Measurements from ENCODE around the gene ACTRT2. TPM values are rescaled to one million over a fixed set of nuclear protein-coding genes. Genes with fewer than 3 reads are reported as not detected.
A peak's percentile ranks its signal among the peaks of the same experiment; 100 is the strongest.

ACTRT2 gene
- total RNA-seq, 3 donors from 2014 or later: not detected

DNA sequence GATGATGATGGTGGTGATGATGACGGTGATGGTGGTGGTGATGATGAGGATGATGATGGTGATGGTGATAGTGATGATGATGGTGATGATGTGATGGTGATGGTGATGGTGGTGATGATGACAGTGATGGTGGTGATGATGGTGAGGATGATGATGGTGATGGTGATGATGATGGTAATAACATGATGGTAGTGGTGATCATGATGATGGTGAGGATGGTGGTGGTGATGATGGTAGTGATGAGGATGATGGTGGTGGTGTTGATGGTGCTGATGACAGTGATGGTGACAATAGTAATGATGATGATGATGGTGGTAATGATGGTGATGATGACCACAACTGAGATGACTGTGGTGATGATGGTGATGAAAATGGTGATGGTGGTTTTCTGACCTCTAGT lies 4.9 kb downstream of the ACTRT2 start:
- Mint-ChIP-seq H3K9me3 (no peaks in the 10 kb centered on the region), H3K4me1 (ENCODE audit: low read depth) (no peaks in the 10 kb centered on the region), H3K4me3 (no peak overlapping the region), H3K27me3 (ENCODE audit: low read depth) (peaks cover 2% of the 10 kb centered on the region), H3K36me3 (ENCODE audit: insufficient read depth) (no peaks in the 10 kb centered on the region)
- DNase-seq: no peak
- ATAC-seq: no peak

DNA sequence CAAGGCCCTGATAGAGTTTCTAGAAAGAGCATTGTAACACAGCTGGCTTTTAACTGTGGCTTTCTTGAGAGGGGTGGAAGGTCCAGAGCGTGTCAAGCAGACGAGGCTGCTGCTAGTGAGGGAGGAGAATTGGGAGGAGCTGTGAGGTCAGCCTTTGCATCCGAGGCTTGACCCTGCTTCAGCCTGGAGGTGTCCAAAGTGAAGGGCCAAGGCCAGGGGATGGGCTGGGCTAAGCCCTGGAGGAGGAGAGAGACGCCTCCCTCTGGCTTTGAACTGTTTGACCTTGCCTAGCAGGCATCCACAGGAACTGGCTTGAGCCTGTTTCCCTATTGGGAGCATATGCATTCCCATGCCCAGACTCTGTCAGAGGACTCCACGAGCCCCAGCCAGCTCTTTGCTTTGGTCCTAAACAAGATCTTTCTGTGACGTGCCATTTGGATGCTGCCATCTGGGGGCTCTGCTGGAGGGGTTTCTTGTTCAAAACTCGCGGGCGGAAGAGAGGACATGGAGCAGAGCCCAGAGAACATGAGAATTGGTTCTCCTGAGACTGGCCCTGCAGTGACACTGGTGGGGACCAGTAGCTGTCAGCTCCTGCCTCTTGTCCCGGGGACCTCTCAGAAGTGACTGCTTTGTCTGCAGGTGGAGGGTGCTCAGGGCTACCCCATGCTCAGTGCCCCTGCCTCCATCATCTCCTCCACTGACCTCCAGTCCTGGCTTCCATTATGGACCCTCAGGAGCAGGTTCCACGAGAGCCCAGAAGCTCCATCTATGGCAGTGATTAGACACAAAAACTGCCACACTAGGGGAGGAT lies 5.5 kb downstream of the ACTRT2 start:
- H3K36me3 Mint-ChIP-seq (ENCODE audit: insufficient read depth): no peaks in the 10 kb centered on the region
- DNase-seq (no peak), ATAC-seq (no peak)
- H3K9me3 Mint-ChIP-seq: no peaks in the 10 kb centered on the region
- H3K4me3 Mint-ChIP-seq: no peak overlapping the region
- no peaks in the 10 kb centered on the region for H3K4me1 Mint-ChIP-seq (ENCODE audit: low read depth)
- H3K27me3 Mint-ChIP-seq (ENCODE audit: low read depth): peaks cover 4% of the 10 kb centered on the region

DNA sequence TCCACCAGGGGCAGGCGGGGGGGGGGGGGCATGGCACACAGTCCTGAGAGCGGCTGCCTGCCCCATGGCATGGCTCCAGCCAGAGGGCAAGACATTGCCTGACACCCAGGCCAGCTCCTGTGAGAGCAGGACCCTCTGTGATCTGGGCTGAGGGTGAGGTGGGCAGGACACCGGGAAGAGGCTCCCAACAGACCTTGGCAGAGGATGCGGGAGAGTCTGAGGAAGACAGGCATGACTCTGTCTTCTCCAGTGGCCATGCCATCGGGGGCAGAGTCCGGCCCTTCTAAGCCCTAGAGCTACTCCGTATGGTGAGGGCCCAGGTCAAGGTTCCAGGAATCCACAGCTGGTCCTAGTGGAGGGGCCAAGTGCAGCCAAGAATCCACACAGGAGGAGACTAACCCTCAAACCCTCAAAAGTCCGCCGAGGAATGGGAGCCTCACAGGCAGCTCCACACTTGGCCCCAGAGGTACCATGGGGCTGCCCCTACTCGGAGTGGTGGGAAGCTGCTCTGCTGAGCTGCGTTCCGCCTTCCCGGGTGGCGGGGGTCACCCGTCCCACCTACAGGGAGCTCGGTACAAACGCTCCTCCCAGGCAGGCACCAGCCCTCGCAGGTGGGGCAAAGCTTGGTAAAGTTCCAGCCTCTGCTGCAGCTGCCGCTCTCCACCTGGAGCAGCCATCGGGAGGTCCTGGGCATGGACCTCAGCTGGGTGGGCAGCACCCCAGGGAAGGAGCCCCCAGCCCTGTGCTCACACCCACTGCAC lies 6.5 kb downstream of the ACTRT2 start:
- no peaks in the 10 kb centered on the region for H3K9me3 Mint-ChIP-seq
- H3K4me3 Mint-ChIP-seq: no peak overlapping the region
- H3K27me3 Mint-ChIP-seq (ENCODE audit: low read depth): peaks cover 4% of the 10 kb centered on the region

DNA sequence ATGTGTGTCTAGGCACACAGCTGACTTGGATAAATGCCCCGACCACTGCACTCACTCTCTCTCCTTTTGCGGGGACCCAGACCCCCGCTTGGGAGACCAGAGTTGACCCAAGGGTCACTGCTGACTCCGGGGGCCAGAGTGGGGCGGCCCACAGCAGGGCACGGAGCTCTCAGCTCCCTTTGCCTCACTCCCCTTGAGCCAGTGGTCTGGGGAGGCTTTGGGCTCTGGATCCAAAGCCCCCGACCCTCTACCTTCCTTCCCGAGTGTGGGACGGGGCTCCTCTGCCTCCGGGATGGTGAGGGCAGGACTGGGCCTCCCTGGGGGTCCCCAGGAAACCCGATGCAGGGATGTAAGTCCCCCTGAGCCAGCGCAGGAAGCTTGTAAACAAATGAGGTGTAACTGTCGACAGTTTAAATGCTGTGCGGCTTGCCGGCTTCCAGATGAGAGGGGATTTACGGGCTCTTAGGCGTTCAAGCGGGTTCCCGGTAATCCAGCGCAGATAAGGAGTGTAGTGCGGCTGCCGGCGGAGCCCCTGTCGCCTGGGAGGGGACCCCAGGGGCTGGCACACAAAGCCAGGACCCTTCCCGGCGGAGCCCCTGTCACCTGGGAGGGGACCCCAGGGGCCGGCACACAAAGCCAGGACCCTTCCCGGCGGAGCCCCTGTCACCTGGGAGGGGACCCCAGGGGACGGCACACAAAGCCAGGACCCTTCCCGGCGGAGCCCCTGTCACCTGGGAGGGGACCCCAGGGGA lies 7.4 kb downstream of the ACTRT2 start:
- Mint-ChIP-seq H3K27me3 (ENCODE audit: low read depth) (peaks cover 4% of the 10 kb centered on the region), H3K36me3 (ENCODE audit: insufficient read depth) (no peaks in the 10 kb centered on the region), H3K9me3 (no peaks in the 10 kb centered on the region), H3K4me1 (ENCODE audit: low read depth) (peaks cover 15% of the 10 kb centered on the region), H3K4me3 (no peak overlapping the region)
- ATAC-seq: no peak
- no peak for DNase-seq

More for the DNA sequence above, 6.5 kb downstream of the ACTRT2 start:
- H3K36me3 Mint-ChIP-seq (ENCODE audit: insufficient read depth): no peaks in the 10 kb centered on the region
- no peak for ATAC-seq
- peaks cover 6% of the 10 kb centered on the region for H3K4me1 Mint-ChIP-seq (ENCODE audit: low read depth)
- no peak for DNase-seq

DNA sequence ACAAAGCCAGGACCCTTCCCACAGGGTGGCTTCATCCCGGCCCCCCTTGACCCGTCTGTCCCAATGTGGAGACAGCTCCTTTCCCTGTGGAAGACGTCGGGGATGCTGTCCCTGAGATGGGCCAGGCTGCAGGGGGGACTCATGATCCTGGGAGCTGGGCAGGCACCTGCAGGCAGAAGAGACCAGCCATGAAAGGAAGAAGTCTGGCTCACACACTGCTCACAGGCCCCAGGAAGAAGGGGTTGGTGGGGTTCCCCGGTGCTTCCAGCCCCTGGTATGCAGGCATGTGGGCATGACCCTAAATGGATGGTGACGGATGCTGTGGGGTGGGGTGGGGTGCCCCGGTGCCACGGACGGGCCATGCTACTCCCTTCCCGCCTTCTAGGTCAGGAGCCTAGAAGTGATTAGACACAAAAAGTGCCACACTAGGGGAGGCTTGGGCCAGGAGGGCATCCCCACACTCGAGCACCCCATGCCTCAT lies 8.3 kb downstream of the ACTRT2 start:
- ATAC-seq: no peak
- DNase-seq: no peak
- Mint-ChIP-seq H3K9me3 (no peaks in the 10 kb centered on the region), H3K4me3 (no peak overlapping the region), H3K4me1 (ENCODE audit: low read depth) (peaks cover 20% of the 10 kb centered on the region), H3K36me3 (ENCODE audit: insufficient read depth) (no peaks in the 10 kb centered on the region), H3K27me3 (ENCODE audit: low read depth) (peaks cover 4% of the 10 kb centered on the region)

DNA sequence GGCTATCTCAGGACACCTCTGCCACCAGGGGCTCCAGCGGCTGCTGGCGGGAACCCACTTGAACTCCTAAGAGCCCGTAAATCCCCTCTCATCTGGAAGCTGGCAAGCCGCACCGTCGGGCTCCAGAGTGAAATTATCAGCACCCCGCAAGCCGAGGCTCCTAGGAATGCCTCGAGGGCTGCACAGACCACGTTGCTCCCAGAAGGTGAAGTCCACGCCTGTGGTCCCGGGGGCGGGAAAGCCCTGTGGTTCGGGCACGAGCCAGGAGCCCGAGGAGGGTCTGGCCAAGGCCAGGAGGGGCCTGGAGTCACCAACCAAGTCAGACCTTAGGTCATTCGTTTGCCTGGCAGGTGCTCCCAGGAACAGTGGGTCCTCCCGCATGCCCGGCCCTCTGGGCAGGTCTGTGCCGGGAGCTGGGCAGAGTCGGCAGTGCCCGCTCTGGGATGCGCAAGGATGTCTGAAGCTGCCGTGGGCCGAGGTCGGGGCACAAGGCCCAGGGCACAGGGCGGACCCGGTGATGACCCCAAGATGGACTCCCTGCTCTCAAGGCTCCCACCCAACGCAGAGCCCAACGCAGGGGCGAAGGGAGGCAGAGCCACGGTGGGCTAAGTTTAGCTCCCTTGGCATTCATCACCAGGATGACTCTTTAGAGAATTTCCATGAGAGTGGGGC lies 8.9 kb downstream of the ACTRT2 start:
- Mint-ChIP-seq H3K4me3 (no peak overlapping the region), H3K36me3 (ENCODE audit: insufficient read depth) (no peaks in the 10 kb centered on the region), H3K27me3 (ENCODE audit: low read depth) (peaks cover 4% of the 10 kb centered on the region), H3K4me1 (ENCODE audit: low read depth) (peaks cover 21% of the 10 kb centered on the region), H3K9me3 (no peaks in the 10 kb centered on the region)
- ATAC-seq: no peak
- no peak for DNase-seq

DNA sequence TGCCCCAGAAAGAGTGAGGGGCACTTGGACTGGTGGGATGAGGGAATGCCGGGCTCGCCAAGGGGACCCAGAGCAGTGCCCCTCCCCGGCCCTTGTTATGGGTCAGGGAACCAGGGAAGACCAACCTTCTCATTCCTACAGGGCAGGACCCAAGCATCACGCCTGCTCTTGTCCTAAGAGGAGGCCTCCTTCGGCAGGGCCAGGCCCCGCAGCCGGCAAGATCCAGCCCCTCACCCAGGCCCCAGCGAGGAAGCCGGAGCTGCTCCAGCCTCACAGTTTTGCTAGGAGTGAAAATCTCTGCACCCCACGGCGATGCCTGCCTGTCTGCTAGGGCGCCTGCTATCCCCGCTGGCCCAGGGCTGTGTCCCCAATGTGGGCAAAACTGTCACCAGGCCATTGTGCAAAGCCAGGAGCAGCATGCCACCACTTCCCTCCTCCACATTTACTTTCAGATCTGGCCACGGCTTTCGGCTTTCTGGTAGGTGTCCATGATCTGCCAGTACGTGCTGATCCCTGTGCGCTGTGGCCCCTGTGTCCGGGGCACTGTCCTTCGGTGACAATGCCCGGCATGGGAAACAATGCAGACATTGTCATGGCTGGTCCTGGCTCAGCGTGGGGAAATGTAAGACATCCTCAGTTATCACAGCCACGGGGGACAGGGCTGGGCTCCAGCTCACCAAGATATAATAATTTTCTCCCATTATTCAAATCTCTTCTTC lies 9.6 kb downstream of the ACTRT2 start:
- H3K27me3 Mint-ChIP-seq (ENCODE audit: low read depth): peaks cover 4% of the 10 kb centered on the region
- no peaks in the 10 kb centered on the region for H3K9me3 Mint-ChIP-seq
- H3K4me1 Mint-ChIP-seq (ENCODE audit: low read depth): peaks cover 21% of the 10 kb centered on the region
- H3K4me3 Mint-ChIP-seq: no peak overlapping the region
- DNase-seq: no peak
- H3K36me3 Mint-ChIP-seq (ENCODE audit: insufficient read depth): no peaks in the 10 kb centered on the region
- no peak for ATAC-seq

DNA sequence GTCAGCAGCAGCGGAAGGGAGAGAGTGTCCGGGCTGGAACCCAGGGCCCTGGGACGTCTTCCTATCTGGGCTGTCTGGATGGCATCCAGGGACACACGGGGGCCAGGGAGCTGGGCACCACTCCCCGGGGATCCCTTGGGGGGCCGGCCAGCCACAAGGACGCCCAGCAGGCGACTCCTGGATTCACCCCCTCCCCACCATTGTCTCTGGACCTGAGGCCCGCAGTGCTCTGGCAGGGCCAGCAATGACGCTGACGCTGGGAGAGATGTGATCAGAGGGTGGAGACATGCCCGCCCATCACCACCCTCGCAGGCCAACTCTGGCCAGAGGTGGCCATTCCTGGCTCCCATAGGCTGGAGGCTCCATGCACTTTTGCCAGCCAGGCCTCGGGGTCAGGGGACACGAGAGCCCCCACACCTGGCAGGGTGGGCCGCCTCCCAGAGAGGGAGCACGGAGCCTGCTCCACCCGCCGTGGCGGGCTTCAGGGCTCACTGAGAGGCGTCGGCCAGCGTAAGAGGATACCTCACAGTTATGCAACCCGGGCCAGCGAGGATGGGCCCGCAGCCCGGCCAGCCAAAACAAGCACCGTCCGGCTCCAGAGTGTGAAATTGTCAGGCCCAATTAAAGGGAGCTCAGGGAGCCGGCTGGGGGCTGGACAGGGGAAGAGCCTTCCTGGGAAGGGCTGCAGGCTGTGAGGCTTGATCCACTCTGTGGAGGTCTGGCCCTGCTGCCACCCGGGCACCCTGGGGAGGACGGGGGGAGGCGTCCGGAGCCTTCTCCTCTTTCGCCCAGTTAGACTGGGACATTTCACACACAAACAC lies 10.3 kb downstream of the ACTRT2 start:
- H3K27me3 Mint-ChIP-seq (ENCODE audit: low read depth): peaks cover 4% of the 10 kb centered on the region
- H3K4me1 Mint-ChIP-seq (ENCODE audit: low read depth): peaks cover 21% of the 10 kb centered on the region
- ATAC-seq (no peak), DNase-seq (no peak)
- no peak overlapping the region for H3K4me3 Mint-ChIP-seq
- no peaks in the 10 kb centered on the region for H3K9me3 Mint-ChIP-seq
- no peaks in the 10 kb centered on the region for H3K36me3 Mint-ChIP-seq (ENCODE audit: insufficient read depth)

DNA sequence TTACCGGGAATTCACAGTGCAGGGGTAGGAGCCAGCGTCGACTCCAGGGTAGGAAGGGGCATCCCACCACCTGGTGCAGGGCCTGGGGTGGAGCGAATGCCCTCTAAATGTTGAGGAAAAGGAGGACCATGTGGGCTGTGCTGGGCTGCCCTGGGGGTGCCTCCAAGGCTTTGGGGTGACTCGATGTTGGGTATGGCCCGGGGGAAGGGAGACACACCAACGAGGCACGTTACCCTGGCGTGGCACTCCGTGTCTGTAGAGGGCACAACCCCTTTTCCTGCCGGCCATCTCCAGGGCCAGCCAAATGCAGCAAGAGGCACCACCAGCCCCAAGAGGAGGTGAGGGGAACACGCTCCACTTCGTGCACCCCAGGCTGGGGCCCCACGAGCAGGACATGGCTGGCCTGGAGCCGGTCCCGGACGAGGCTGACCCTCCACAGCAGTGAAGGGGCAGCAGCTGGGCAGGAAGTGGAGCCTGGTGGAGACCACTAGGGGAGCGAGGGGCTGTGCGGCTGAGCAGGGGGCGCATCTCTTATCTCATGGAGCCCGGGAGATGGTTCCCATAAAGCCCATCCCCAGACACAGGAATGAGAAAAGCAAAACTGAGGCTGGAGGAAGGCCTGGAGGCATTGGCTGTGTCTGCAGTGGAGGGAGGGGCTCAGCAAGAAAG lies 11.2 kb downstream of the ACTRT2 start:
- ATAC-seq: peak in 1 of 2 donors; percentile 3
- Mint-ChIP-seq H3K36me3 (ENCODE audit: insufficient read depth) (no peaks in the 10 kb centered on the region), H3K4me1 (ENCODE audit: low read depth) (peaks cover 21% of the 10 kb centered on the region), H3K27me3 (ENCODE audit: low read depth) (peaks cover 4% of the 10 kb centered on the region), H3K9me3 (no peaks in the 10 kb centered on the region), H3K4me3 (no peak overlapping the region)
- DNase-seq: no peak

DNA sequence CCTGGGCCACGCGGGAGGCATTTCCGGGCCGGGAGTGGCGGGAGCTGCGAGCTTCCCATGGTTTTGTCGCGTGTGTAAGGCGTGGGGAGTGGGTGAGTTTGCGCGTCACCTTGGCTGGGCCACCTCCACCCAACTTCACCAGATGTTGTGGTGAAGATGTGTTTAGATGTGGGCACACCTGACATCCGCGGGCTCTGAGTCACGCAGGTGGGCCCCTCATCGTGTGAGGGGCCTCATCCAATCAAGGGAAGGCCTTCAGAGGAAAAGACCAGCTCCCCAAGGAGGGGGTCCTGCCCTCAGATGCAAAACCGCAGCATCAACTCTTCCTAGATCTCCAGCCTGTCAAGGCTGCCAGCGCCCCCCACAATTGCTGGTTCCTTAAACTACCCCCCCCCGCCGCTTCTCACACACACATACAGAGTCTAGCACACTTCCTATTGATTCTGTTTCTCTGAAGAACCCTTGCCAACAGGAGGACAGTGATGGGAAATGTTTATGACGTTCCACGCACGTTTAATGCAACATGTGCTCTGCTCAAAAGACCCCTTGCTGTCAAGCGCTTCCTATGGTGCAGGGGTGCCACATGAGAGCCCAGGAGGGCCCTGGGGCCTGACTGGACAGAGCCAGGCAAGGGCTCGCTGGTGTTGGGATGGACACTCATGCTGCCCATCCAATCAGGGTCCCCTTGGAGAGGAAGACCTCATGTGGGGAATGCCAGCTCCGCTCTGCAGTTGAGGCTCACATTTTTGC lies 11.9 kb downstream of the ACTRT2 start:
- DNase-seq (peak; percentile 39), ATAC-seq (peak; percentile 64 to 67)
- H3K4me1 Mint-ChIP-seq (ENCODE audit: low read depth): peaks cover 21% of the 10 kb centered on the region
- H3K4me3 Mint-ChIP-seq: no peak overlapping the region
- H3K9me3 Mint-ChIP-seq: no peaks in the 10 kb centered on the region
- H3K36me3 Mint-ChIP-seq (ENCODE audit: insufficient read depth): no peaks in the 10 kb centered on the region
- peaks cover 4% of the 10 kb centered on the region for H3K27me3 Mint-ChIP-seq (ENCODE audit: low read depth)

DNA sequence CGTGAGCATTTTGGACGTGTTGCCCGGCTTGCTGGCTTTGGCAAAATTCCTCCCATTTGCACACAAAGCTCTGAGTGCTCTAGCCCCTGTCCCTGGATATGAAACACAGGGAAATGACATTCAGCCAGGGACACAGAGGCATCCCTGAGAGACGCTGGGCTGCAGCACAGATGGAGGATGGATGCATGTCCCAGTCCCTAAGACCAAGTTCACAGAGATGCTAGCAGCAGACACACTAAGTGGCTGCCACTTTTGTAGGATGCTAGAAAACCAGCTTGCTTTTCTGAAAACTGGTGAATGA lies 12.5 kb downstream of the ACTRT2 start:
- H3K9me3 Mint-ChIP-seq: no peaks in the 10 kb centered on the region
- H3K27me3 Mint-ChIP-seq (ENCODE audit: low read depth): peaks cover 4% of the 10 kb centered on the region
- no peaks in the 10 kb centered on the region for H3K36me3 Mint-ChIP-seq (ENCODE audit: insufficient read depth)
- DNase-seq (no peak), ATAC-seq (no peak)
- no peak overlapping the region for H3K4me3 Mint-ChIP-seq
- peaks cover 21% of the 10 kb centered on the region for H3K4me1 Mint-ChIP-seq (ENCODE audit: low read depth)

DNA sequence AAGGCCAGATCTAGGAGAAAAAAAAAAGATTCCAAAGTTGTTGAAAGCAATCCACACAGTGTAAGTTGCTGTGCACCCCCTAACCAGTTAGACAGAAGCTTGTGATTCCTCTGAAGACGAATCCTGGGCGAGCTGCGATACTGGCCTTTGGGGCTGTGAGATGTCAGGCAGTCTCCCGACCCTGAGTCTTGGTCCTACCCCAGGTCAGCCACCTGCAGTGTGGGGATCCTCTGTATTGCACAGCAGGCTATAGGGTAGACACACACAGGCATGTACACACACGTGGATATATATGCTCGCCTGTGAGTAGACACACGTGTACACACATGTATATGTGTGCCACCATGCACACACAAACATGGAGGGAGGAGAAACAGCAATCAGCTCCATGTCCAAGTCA lies 12.9 kb downstream of the ACTRT2 start:
- Mint-ChIP-seq H3K27me3 (ENCODE audit: low read depth) (peaks cover 4% of the 10 kb centered on the region), H3K9me3 (no peaks in the 10 kb centered on the region), H3K36me3 (ENCODE audit: insufficient read depth) (no peaks in the 10 kb centered on the region), H3K4me3 (no peak overlapping the region), H3K4me1 (ENCODE audit: low read depth) (peaks cover 21% of the 10 kb centered on the region)
- ATAC-seq (no peak), DNase-seq (no peak)

Data from activated T-cell treated with anti-CD3 and anti-CD28 coated beads, Interleukin-2, amount 50 U/mL, for 4 hours (primary cell).